NCI-H2029 (cell line): ENCODE data around the gene JUND.

ENCODE experiments used
- DNase-seq: peaks from one replicate; lab custom pipeline; 2025; lab: John Stamatoyannopoulos, UW

The JUND gene

DNA sequence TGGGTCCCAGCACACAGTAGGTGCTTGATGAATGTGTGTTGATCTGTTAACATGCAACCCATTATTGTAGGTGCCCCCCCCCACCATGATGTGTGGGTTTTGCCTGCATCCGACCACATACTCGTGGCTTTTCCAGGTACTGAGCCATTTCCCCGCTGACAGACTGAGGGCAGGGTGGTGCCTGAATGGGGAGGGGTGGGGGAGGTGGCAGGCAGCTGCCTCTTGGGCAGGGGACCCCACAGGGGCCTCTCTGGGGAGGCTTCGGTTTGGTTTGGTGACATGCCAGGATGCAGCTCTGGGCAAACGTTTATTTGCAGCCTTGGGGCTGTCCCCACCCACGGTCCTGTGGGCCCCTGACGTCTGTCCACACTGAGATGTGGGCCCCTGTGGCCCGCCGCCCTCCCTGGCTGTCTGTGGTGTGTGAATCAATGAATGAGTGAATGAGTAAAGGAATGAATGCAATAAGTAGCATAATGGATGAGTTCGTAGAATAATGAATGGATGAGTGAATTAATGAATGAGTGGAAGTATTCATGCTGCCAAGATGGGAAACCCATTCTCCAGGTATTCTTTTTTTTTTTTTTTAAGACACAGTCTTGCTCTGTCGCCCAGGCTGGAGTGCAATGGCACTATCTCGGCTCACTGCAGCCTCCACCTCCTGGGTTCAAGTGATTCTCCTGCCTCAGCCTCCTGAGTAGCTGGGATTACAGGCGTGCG is 9.0 kb upstream of the JUND start:
- DNase-seq, result no peak

DNA sequence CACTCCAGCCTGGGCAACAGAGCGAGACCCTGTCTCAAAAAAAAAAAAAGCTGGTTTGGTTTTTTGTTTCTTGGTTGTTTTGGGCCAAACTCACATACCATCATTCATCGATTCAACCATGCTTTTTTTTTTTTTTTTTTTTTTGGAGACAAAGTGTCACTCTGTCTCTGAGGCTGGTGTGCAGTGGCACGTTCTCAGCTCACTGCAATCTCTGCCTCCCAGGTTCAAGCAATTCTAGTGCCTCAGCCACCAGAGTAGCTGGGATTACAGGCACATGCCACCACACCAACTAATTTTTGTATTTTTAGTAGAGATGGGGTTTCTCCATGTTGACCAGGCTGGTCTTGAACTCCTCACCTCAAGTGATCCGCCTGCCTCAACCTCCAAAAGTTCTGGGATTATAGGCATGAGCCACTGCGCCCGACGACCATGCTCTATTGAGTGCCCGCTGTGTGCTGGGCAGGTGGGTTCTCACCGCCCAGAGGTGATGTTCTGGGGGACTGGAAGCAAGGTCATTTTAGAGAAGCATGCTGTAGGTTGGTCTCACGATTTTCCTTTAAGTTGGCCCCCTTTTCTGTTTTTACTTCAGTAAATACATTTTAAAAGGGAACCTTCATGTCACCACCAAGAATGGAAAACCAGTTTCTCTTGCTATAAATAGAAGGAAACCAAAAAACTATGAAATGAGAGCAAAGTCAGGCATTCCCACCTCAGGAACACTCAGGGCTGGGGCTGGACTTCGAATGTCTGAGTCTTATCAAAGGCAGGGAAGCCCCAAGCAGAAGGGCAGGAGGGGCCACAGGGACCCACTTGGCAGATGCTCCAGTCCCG is 8.3 kb upstream of the JUND start:
- DNase-seq, result no peak

DNA sequence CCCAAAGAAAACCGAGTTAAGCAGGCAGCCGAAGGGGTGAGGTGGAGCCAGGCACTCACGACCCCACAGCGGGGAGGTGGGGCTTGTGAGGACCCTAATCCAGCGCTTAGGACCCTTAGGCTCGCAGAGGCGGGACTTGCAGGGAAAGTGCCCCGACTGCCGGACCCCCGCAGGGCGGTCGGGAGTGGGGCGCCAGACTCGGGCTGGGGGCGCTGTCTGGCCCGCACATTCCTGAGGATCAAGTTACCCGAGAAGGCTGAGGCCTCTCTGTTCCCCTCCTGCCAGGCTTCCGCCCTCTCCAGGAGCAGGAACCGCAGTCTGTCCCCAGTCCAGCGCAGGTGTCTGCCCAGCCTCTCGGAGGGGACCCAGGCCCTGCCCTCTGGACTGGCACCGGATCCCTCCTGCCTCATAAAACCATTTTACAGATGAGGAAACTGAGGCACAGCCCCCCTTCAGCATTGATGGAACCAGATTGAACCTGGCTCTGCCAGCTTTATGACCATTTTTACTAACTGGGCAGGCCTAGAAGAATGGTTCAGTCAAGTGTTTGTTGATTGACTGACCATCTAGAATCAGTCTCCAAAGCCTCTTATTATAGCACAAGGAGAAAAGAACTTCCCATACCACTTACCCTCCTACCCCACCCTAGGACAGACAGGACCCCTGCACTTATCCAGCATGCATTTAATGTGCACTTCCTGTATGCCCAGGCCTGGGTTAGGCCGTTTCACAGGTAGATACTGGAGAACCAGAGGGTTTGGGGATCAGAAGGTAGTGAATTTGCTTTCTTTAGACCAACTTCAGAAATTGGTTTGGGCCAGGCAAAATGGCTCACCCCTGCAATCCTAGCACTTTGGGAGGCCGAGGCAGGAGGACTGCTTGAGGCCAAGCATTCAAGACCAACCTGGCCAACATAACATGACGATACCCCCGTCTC is 6.7 kb upstream of the JUND start:
- DNase-seq, result no peak

DNA sequence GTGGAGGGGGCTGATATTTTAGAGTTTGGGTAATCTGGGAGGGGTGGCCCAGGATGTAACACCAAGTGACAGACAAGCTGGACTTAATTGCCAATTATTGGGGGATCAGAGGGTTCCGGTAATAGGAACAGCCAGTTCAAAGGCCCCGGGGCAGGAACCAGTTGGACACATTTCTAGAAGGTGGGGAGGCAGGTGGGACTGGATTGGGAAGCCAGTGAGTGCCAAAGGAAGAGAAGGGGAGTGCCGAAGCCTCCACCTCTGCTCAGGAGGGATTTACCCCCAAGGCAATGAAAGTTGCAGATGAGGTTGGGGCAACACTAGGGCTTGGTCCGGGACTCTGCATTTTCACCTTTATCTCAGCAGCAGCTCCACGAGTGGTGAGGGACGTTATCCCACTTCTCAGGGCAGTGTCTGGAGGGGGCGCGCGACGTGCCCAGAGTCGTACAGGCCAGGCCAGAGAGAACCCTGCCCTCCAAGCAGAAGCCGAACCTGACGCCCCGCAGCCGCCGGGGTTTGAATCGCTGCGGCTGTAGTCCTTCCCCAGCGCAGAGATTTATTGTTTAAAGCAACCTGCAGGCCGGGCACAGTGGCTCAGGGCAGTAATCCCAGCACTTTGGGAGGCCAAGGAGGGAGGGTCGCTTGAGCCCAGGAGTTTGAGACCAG is 5.7 kb upstream of the JUND start:
- no peak for DNase-seq

DNA sequence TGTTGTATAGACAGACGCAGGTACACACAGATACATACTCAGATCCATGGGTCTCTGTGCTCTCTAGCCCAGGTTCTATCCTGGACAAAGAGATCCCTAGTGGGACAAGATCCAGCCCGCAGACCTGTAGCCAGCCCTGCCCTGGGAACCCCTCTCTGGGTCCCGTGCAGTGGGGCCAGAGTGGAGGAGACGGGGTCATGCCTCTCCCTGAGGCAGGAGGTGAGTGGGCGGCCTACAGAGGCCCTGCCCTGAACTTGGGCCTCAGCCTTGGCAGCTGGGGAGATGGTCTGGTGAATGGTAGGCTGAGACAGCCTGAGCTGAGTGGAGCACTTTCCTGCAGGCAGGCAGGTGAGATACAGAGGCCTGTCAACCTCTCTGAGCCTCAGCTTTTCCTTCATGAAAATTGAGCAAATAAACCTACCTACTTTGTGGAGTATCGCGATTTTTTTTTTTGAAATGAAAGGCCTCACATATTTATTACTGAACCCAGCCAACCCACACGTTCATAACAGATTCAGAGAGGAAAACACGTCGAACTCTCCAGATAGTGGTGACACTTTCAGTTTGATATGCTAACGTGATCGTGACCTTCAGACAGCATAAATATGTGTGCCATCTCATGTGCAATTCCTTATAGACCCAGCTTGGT is 3.4 kb upstream of the JUND start:
- DNase-seq, result no peak

DNA sequence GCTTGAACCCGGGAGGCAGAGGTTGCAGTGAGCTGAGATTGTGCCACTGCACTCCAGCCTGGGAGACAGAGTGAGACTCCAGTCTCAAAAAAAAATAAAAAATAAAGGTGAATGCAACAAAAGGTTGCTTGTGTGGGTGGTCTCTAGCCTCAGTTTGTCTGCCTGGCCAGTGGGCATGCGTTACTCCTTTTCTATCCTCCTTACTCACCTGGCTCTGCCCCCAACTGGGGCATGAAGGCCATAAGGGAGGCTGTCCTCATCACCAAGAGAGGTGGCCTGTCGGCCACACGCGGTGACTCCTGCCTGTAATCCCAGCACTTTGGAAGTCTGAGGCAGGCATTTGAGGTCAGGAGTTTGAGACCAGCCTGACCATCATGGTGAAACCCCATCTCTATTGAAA is 1.9 kb upstream of the JUND start:
- no peak for DNase-seq

DNA sequence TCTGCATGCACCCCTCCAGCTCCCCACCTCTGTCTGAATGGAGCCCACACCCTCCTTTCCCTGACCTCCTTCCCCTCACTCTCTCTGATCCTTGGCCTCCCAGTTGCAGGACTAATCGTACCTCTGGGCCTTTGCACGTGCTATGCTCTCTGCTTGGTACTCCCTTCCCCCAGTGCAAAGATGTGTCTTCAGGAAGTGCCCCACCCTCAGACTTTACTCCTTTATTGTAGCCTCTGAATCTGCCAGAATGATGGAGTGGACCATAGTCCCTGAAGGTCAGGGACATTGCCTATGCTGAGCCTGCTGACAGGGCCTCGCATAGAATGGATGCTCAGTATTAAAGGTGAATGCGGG is 1.3 kb upstream of the JUND start:
- DNase-seq, result no peak

DNA sequence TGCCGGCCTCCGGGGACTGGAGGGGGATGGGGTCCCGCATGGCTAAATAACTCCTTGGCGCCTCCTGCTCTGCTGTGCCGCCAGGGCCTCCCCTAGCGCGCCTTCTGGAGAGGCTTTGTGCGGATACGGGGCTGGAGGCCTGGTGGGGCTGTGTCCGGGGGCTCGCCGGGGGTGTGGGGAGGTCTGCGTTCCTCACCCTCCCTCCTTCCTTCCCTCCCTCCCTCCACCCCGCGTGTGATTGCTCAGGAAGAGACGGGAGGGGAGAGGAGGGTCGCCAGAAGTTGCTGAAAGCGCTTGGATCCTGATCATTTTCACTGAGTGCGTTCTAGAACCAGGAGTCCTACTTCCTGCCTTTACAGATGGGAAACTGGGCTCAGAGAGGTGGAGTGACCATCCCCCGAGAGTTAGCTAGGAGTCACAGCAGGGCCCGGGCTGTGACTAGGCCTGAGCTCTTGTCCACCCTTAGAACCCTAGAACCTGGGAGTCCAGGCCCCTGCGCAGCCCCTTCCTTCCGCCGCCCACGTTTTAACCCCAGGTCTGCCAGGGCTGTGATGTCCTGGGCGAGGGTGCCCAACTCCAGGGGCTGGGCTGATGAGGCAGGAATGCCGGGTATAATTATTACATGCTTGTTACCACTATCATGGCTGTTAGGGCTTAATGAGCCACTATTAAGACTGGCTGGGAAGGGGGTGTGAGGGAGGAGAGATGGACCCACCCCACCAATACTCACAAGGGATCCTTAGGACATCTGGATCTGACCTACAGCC is 782 bp upstream of the JUND start:
- peak; percentile 61 for DNase-seq

DNA sequence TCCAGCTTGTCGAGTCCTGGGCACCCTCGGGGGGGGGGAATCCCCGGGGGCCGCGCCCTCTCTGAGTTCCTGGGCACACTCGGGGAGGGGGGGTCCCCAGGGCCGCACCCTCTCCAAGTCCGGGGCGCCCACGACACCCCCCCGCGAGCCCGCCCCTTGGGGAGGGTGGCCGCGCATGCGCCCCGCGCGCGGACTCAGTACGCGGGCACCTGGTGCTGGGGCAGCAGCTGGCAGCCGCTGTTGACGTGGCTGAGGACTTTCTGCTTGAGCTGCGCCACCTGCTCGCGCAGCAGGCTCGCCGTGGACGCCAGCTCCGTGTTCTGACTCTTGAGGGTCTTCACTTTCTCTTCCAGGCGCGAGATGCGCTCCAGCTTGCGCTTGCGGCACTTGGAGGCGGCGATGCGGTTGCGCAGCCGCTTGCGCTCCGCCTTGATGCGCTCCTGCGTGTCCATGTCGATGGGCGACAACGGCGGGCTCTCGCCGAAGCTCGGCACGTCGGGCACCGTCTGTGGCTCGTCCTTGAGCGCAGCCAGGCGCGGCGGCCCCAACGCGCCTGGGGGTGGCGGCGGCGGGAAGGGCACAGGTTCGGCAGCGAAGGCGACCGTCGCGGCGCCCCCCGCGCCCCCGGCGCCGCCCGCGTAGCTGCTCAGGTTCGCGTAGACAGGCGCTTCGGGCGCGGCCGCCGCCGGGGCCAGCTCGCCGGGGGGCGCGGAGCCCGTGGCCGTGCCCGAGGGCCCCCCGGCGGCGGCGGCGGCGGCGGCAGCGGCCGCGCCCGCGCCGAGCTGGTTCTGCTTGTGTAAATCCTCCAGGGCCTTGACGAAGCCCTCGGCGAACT is 958 bp downstream of the JUND start:
- peak; percentile 73 for DNase-seq

DNA sequence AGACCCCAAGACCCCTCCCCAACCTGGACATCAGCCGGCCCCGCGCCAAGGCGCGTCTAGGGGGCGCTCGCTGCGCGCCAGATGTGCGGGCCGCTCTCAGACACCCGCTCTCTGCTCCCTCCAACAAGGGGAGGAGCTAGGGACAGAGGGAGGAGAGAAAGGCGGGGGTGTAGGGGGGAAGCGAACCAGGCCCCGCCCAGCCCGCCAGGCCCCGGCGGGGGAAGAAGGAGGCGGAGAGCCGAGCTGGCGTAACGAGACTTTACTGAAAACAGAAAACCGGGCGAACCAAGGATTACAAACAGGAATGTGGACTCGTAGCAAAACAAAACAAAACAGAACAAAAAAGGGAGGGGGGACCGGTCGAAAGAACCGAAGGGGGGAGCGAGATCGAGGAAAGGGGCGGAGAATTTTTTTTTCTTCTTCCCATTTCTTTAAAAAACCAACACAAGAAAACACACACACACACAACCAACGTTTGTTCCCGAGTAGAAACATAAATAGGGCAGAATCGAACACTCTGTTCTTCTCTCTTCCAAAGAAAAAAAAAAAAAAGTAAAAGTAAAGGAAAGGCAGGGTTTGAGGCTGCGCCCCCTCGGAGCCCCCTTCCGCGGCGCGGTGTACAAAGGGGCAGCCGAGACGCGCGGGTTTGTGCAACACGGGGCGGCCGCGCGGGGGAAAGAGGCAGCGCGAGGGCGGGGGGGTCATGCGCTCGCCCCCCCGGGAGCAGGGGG is 1.7 kb downstream of the JUND start:
- peak; percentile 92 for DNase-seq

DNA sequence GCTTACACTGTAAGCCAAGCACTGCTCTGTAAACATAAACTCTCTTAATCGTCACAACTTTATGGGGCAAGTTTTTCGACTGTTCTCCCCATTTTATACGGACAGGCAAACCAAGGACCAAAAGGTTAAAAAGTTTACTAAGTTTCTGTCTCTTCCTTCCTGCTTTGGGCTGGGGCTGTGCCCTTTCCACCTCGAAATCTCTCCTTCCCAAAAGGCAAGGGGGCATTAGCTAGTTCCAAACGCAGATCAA is 2.2 kb downstream of the JUND start:
- DNase-seq, result no peak

DNA sequence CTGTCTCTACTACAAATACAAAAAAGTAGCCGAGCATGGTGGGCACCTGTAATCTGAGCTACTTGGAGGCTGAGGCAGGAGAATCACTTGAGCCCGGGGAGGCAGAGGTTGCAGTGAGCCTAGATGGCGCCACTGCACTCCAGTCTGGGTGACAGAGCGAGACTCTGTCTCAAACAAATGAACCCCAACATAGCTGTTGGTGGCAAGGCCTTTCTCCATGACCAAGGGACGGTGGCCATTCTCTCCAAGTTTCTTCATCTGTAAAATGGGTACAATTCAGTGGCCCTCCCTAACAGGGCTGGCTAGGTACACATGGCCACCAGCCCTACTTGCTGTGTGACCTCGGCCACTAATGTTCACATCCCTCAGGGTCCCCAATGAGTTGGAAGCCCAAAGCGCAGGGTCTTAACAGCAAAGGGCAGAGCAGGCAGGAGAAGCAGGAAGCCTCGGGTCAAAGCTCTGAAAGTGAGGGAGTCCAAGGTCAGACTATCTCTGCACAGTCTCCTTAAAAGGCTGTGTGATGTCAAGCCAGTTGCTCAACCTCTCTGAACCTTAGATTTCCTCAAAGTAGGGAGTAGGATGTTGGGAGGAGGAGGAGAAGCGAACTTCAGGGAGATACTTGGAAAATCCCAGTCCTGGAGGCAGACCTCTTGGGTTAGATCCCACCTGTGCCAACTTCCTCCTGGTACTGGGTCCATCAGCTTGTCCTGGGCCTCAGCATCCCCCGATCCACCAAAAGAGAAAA is 2.7 kb downstream of the JUND start:
- DNase-seq, result no peak

DNA sequence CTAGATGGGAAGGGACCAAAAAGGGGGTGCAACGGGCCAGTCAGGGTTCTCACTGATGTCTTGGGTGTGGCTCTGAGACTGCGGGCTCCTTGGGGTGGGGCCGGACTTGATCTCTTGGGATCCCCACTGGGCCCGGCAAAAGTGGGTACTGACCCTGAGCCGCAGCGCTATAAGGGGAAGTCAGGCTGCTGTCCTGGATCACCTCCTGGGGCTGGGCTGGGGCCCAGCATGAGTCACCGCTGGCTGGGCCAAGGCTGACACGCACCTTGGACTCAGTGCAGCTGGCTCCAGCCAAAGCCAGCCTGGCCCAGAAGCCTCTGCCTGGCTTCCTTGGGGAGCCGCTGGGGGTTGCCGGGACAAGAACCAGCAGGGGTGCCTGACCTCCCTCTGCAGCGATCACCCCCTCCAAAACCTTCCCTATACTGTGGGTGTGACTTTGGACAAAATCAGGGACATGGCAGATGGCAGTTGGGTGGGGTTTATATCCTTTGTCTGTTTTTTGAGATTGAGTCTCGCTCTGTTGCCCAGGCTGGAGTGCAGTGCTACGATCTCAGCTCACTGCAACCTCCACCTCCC is 6.6 kb downstream of the JUND start:
- peak; percentile 11 for DNase-seq

DNA sequence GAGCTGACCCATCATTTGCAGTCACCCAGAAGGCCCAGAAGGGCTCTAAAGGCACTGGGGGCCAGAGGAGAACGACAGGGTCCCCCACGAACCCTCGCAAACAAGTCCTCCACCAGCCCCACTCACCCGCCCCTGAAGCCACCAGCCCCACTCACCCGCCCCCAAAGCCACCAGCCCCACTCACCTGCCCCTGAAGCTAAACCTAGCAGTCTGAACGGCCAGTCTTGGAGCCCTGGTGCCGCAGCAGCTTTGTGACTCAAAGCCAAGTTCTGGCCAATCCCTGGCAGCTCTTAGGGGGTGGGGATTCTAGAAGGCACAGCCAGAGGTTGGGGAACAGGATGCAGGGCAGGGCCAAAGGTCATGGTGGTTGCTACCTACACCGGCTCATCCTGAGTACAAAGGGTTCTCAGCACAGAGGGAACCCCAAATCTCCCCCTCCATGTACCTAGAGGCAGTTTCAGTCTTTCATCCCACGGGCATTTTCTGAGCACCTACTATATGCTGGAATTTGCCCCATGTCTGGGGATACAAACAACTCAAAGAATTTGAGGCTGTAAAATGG is 7.1 kb downstream of the JUND start, which contains the start of gene IQCN:
Gene IQCN, minus strand, starts transcription at position 234 of the 562 bp plus-strand sequence. CDS start 4,974 bp downstream, outside the sequence.
- no peak for DNase-seq

DNA sequence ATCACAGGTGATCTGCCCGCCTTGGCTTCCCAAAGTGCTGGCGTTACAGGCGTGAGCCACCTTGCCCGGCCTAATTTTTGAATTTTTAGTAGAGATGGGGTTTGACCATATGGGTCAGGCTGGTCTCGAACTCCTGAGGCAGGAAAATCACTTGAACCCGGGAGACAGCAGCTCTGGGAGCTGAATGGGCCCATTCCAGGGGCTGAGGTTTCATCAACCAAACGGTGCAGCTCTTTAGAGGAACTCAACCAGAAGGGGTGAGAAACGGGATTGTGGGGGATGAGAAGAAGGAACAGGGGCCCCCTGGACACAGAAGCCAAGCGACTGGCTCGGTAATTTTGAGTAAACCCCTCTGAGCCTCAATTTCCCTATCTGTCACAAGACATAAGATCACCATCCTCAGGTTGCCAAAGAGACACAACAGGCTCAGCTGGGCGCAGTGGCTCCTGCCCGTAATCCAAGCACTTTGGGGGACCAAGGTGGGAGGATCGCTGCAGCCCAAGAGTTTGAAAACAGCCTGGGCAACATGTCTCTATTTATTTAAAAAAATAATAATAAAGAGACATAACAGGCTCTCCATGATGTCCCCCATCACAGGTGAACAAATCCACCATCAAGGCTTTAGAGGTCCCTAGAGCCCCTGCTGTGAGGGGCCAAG is 7.7 kb downstream of the JUND start:
- DNase-seq, result no peak

DNA sequence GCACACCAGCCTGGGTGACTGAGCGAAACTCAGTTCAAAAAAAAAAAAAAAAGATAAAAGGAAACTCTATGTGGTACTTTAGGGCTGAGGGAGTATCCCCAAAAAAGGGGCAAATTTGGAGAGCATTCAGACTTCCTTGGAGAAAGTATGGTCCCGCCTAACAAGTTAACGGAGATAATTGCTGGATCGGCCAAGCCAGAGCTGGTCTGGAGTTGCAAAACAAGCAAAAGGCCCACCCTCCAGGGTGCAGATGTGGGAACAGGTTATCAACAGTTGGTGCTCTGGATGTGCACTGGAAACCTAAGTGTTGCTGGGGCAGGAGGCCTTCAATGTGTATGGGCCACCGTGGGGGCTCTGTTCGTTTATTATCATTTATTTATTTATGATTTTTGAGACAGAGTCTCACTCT is 10.0 kb downstream of the JUND start:
- DNase-seq, result no peak

DNA sequence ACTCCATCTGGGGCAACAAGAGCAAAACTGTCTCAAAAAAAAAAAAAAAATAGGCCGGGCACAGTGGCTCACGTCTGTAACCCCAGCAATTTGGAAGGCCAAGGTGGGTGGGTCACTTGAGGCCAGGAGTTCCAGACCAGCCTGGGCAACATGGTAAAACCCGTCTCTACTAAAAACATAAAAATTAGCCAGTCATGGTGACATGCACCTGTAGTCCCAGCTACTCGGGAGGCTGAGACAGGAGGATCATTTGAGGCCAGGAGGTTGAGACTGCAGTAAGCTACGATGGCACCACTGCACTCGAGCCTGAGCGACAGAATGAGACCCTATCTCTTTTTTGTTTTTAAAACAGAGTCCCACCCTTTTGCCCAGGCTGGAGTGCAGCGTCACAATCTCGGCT is 11.1 kb downstream of the JUND start:
- no peak for DNase-seq
